ENCODE data around the gene KIF19.

DNA sequence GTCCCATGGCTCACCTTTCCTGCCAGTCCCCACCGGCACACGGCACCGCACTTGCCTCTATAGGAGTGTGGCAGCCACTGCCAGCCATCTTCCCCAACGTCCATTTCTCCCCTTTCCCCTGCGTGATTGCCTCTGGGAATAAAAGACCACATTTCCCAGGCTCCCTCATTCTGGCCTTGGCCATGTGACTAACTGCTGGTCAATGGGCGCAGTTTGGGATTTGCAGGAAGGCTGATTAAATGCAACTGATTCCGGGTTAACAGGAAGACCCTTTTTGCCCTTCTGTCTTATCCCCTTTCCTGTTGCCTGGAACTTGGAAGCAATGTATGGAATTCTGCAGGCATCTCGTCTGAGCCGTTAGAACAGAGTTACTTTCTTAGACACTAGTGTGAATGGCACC lies 32.7 kb downstream of the KIF19 start:
- TF ChIP-seq, protein P1, sequence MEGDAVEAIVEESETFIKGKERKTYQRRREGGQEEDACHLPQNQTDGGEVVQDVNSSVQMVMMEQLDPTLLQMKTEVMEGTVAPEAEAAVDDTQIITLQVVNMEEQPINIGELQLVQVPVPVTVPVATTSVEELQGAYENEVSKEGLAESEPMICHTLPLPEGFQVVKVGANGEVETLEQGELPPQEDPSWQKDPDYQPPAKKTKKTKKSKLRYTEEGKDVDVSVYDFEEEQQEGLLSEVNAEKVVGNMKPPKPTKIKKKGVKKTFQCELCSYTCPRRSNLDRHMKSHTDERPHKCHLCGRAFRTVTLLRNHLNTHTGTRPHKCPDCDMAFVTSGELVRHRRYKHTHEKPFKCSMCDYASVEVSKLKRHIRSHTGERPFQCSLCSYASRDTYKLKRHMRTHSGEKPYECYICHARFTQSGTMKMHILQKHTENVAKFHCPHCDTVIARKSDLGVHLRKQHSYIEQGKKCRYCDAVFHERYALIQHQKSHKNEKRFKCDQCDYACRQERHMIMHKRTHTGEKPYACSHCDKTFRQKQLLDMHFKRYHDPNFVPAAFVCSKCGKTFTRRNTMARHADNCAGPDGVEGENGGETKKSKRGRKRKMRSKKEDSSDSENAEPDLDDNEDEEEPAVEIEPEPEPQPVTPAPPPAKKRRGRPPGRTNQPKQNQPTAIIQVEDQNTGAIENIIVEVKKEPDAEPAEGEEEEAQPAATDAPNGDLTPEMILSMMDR (IDR thresholded peaks at IDR 0.05): no peak
- TF ChIP-seq POLR2AphosphoS5 (IDR thresholded peaks at IDR 0.05): no peak
- TF ChIP-seq POLR2A (IDR thresholded peaks at IDR 0.05): no peak
- TF ChIP-seq EP300 (IDR thresholded peaks at IDR 0.05): no peak
